ENCODE measurements around the gene SVOP. TPM values are rescaled to one million over a fixed set of nuclear protein-coding genes. Genes with fewer than 3 reads are reported as not detected.

The SVOP gene
- total and polyA plus RNA-seq, 2 of the 8 experiments (the other 6 are each of a cell fraction or from before 2014, with no cell fraction given), result 0.06 TPM; not detected in 1

DNA sequence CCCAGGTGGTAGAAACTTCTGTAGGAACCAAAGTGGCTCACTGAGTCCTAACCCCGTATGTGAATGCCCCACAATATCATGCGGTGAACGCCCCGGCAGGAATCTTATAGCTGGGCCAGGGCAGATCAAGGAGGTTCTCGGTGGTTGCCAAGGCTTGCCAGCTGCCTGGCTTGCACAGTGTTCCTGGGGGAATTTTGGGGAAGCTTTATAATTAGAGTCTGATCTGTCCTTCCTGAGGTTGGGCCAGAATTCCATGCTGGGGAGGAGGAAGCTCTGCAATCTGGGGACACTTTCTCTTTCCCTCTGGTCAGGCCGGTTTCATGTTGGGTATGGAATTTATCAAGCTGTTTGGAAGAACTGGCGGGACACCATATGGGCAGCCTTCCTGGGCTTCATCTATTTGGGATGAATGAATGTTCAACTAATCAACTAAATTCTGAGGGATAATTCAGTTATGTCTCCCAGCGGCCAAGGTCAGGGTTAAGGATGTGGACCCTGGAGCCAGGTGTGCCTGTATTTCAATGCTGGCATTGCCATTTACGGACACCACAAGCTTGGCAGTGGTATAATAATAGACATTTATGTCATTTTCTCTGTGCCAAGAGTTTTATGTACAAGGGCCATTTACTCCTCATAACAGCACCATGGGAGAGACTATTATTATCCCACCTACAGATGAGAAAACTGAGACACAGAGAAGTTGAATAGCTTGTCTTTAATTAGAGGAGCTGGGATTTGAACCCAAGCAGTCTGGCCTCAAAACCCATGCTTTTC is 54.3 kb downstream of the SVOP start:
- Histone ChIP-seq H3K9me3 (ENCODE audit: insufficient read depth in 2 of 2, low read depth in 1 of 2, low read length in 1 of 2) (no peaks in the 10 kb centered on the region), H3K18ac (ENCODE audit: extremely low read depth, low read length) (no peak overlapping the region), H2BK5ac (ENCODE audit: low read depth, low read length) (no peak overlapping the region), H3K14ac (ENCODE audit: insufficient read length) (no peak overlapping the region), H3K23me2 (ENCODE audit: low read depth, low read length) (no peaks in the 10 kb centered on the region; the same call in 1 of the 2 replicates), H2AFZ (ENCODE audit: low read length) (no peak overlapping the region), H3K56ac (replicated peaks; ENCODE audit: insufficient read length, low read depth, low read length) (no peak overlapping the region), H2AK5ac (ENCODE audit: low read depth, low read length) (no peak overlapping the region), H3K23ac (ENCODE audit: insufficient read length) (no peak overlapping the region), H3K36me3 (ENCODE audit: control insufficient read depth in 2 of 4, insufficient read depth in 4 of 4, low read length in 3 of 4) (no peaks in the 10 kb centered on the region), H4K8ac (ENCODE audit: extremely low read depth, insufficient read depth, low read length) (no peak overlapping the region), H3K4me1 (replicated peaks in 1 of 4; ENCODE audit: control insufficient read depth in 3 of 4, insufficient read depth in 4 of 4, low read length in 3 of 4) (no peaks in the 10 kb centered on the region), H3K4me2 (ENCODE audit: insufficient read depth in 1 of 2, low read depth in 2 of 2, low read length in 2 of 2) (no peak overlapping the region), H3K4me3 (ENCODE audit: extremely low read depth in 1 of 4, insufficient read depth in 2 of 4, low read depth in 3 of 4, low read length in 4 of 4) (no peak overlapping the region), H3K9ac (replicated peaks in 1 of 4; ENCODE audit: extremely low read depth in 1 of 4, low read depth in 3 of 4, low read length in 3 of 4) (no peak overlapping the region), H2BK20ac (ENCODE audit: low read length) (no peak overlapping the region), H3K79me2 (ENCODE audit: control insufficient read depth in 1 of 2, insufficient read depth in 2 of 2, low read length in 2 of 2) (no peaks in the 10 kb centered on the region), H3K79me1 (ENCODE audit: low read depth, low read length) (no peaks in the 10 kb centered on the region), H2BK12ac (ENCODE audit: low read depth, low read length) (no peak overlapping the region), H3K27ac (ENCODE audit: low read depth, low read length) (no peak overlapping the region), H2BK120ac (replicated peaks; ENCODE audit: low read depth, low read length) (no peak overlapping the region), H3K27me3 (replicated peaks in 1 of 4; ENCODE audit: control insufficient read depth in 3 of 4, extremely low read depth in 1 of 4, insufficient read depth in 3 of 4, low read length in 3 of 4) (no peaks in the 10 kb centered on the region), H4K5ac (ENCODE audit: insufficient read length, low read depth, low read length) (no peak overlapping the region), H2BK15ac (ENCODE audit: low read length) (no peak overlapping the region), H4K20me1 (replicated peaks in 1 of 2; ENCODE audit: control insufficient read depth in 1 of 2, insufficient read depth in 2 of 2, low read length in 2 of 2) (no peaks in the 10 kb centered on the region), H3K4ac (replicated peaks; ENCODE audit: insufficient read length, low read depth, low read length) (no peak overlapping the region), H4K91ac (replicated peaks; ENCODE audit: insufficient read length, low read length) (no peak overlapping the region)
- DNase-seq (ENCODE audit: low read depth in 1 of 2, low spot score in 2 of 2) (no peak), FAIRE-seq (no peak)
- CTCF ChIA-PET (ENCODE audit: partially characterized antibody), result interaction anchor here (0.7 to 2.2 kb wide), 21 partner anchors 8 to 531 kb away, joined by 3 to 12 read pairs (median 4); no protein-coding TSS in a partner anchor
- 85% methylated on average over 9 of the region's 9 CpGs; no CpG with 5 or more reads in 1 of the 2 experiments for WGBS, 2 experiments (ENCODE audit: extremely low coverage in 1 of 2, insufficient coverage in 1 of 2, insufficient read length in 1 of 2, insufficient replicate concordance in 2 of 2, low coverage in 1 of 2, low lambda C conversion rate in 2 of 2, missing lambda C conversion rate in 1 of 2)
- POLR2A ChIA-PET (ENCODE audit: partially characterized antibody), result interaction anchor here (1.2 kb wide), 1 partner anchor 133 kb away, joined by 3 read pairs; no protein-coding TSS in a partner anchor
- TF ChIP-seq POLR2A (IDR thresholded peaks at IDR 0.05; ENCODE audit: control extremely low read depth in 1 of 2, low read depth in 2 of 2, low read length in 2 of 2) (no peak), SP2 (IDR thresholded peaks at IDR 0.05; ENCODE audit: low read length) (no peak), BRCA1 (IDR thresholded peaks at IDR 0.05; ENCODE audit: low read depth, low read length) (no peak), SP4 (IDR thresholded peaks at IDR 0.05; ENCODE audit: low read length) (no peak), TEAD4 (IDR thresholded peaks at IDR 0.05; ENCODE audit: low read depth, low read length) (no peak), HDAC2 (IDR thresholded peaks at IDR 0.05; ENCODE audit: borderline replicate concordance in 1 of 2, low read depth in 2 of 2, low read length in 2 of 2) (no peak), BCL11A (IDR thresholded peaks at IDR 0.05; ENCODE audit: low read depth in 2 of 2, low read length in 2 of 2) (no peak), CEBPB (IDR thresholded peaks at IDR 0.05; ENCODE audit: low read depth, low read length) (no peak)
- TF ChIP-seq, protein P1, sequence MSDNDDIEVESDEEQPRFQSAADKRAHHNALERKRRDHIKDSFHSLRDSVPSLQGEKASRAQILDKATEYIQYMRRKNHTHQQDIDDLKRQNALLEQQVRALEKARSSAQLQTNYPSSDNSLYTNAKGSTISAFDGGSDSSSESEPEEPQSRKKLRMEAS (IDR thresholded peaks at IDR 0.05), result no peak
- TF ChIP-seq, protein P2, sequence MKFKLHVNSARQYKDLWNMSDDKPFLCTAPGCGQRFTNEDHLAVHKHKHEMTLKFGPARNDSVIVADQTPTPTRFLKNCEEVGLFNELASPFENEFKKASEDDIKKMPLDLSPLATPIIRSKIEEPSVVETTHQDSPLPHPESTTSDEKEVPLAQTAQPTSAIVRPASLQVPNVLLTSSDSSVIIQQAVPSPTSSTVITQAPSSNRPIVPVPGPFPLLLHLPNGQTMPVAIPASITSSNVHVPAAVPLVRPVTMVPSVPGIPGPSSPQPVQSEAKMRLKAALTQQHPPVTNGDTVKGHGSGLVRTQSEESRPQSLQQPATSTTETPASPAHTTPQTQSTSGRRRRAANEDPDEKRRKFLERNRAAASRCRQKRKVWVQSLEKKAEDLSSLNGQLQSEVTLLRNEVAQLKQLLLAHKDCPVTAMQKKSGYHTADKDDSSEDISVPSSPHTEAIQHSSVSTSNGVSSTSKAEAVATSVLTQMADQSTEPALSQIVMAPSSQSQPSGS (IDR thresholded peaks at IDR 0.05; ENCODE audit: low read length), result no peak
- TF ChIP-seq, protein P3, sequence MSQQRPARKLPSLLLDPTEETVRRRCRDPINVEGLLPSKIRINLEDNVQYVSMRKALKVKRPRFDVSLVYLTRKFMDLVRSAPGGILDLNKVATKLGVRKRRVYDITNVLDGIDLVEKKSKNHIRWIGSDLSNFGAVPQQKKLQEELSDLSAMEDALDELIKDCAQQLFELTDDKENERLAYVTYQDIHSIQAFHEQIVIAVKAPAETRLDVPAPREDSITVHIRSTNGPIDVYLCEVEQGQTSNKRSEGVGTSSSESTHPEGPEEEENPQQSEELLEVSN (IDR thresholded peaks at IDR 0.05), result no peak
